GM10248 (cell line): ENCODE results near the gene CUL4B.
"Not testable (repeated sequence)": the region's sequence is repeated elsewhere in the genome, so short reads cannot be mapped to it uniquely, and the experiment has no call there.

ENCODE experiments used
- CTCF ChIA-PET: fragments of 300-600 bp; sonication (Branson Sonifier 250); formaldehyde crosslinking; extraction: SDS; loops from one replicate; lab custom pipeline; 2021; ENCODE audit warnings: antibody characterized with exemption; lab: Yijun Ruan, JAX
- POLR2A ChIA-PET: fragments of 350-650 bp; sonication (Branson Sonifier 250); formaldehyde crosslinking; extraction: SDS; loops from one replicate; lab custom pipeline; 2020; ENCODE audit warnings: antibody characterized with exemption; lab: Yijun Ruan, JAX
- DNase-seq: peaks from one replicate; pipeline ENCODE4 v3.0.0; 2012; ENCODE audit errors: extremely low spot score
- CTCF ChIP-seq: IDR thresholded peaks from 2 replicates; pipeline ENCODE4 v1.5.1; 2012; ENCODE audit warnings: mild to moderate bottlenecking, low read depth; ENCODE audit errors: extremely low read depth, missing control alignments, control extremely low read depth

Gene CUL4B

DNA sequence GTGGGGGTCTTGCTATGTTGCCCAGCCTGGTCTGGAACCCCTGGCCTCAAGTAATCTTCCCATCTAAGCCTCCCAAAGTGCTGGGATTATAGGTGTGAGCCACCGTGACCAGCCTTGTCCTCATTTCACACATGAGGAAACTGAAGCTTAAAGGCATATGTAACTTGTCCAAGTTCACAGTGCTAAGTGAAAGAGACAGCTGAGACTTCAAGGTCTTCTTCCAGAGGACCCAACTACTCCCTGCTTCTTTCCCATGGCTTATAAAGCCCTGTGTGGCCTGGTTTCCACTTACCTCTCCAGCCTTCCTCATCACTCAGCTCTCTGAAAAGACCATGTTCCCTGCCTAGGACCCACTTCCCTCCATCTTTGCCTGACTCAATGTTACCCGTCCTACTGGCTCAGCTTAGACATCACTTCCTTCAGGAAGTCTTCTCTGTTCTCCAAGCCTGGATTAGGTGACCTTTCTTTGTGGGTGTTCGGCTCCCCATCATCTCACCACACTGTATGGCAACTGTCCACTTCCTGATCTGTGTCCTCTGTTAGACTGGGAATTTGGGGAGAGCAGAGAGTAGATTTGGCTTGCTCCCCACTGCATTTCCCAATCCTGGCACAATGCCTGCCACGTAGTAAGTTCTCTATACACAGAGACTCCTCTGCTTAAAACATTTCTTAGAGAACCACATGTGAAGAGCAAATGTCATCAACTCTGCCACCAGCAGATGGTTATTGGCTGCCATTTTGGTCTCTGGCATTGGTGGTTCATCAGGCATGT, 61.3 kb downstream of the CUL4B start:
- CTCF ChIA-PET, result interaction anchor here (1.2 to 1.9 kb wide), 3 partner anchors 13 to 190 kb away, joined by 3 to 4 read pairs (median 4); no protein-coding TSS in a partner anchor
- POLR2A ChIA-PET, result no interaction called here
- no peak for DNase-seq
- TF ChIP-seq CTCF, result no peak

DNA sequence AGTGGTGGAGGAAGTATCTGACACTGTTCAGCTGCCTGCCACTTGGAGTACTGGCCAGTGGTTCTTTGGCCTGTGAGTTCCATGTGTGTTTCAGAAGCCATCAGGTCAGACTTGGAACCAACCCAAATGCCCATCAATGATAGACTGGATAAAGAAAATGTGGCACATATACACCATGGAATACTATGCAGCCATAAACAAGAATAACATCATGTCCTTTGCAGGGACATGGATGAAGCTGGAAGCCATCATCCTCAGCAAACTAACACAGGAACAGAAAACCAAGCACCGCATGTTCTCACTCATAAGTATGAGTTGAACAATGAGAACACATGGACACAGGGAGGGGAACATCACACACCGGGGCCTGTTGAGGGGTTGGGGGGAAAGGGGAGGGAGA, 70.6 kb downstream of the CUL4B start:
- CTCF ChIA-PET, POLR2A ChIA-PET, DNase-seq: not testable (repeated sequence)

GRCh38 chrX:120486786-120487185, 74.0 kb downstream of the CUL4B start:
- DNase-seq, result no peak
- no peak for TF ChIP-seq CTCF
- ChIA-PET POLR2A (no interaction called here), CTCF (interaction anchor here (1.0 to 2.0 kb wide), 6 partner anchors 9 to 40 kb away, joined by 3 to 10 read pairs (median 4); no protein-coding TSS in a partner anchor)

DNA sequence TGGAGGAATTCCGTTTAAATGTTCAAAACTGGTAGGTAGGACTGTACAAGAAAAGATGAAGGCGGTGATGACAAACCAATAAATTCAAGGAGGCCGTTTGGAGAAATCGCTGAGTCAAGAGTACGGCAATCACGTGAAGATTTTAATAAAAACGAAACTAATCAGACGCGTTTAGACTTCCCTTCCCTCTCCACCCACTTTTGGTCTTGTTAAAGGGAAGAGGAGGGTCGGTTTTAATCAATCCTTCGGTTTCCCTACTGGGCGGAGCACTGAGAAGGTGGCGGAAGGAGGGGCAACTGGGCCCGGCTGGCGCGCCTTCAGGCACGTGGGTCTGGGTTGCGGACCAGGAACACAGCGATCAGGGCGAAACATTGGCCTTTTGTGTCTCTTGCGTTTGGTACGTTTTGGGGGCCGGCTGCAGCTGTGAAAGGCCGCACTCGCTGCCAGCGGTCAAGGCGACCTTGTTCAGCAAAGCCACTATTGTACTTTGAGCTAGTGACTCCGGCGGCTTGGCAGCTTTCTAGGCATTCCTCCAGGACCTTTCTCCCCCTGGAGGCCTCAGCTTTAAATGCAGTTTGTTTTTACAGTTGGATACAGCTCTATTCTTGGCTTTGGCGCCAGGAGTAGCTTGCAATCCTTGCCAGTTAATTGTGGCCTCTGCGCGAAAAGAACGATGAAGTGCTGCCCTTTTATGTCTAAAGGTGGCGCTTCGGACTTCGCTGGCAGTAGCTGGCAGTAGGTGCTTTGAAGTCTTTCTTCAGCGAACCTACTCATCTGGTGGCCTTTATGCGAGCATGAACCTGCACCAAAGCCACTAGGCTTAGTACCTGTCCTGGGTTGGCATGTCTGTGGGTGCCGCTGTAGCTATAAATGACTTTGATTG, 74.9 kb downstream of the CUL4B start:
- peak; percentile 35 for DNase-seq
- peak; percentile 40 for TF ChIP-seq CTCF
- CTCF ChIA-PET, result interaction anchor here (0.8 to 2.0 kb wide), 10 partner anchors 8 to 179 kb away, joined by 3 to 10 read pairs (median 4); no protein-coding TSS in a partner anchor
- POLR2A ChIA-PET, result interaction anchor here (0.9 kb wide), 1 partner anchor 74 kb away, joined by 3 read pairs; the partner anchor contains the start of gene CUL4B

GRCh38 chrX:120485315-120485637, 75.5 kb downstream of the CUL4B start:
- DNase-seq, result no peak
- CTCF ChIA-PET, result interaction anchor here (0.9 to 1.2 kb wide), 2 partner anchors 27 to 179 kb away, joined by 4 to 5 read pairs; no protein-coding TSS in a partner anchor
- POLR2A ChIA-PET, result no interaction called here
- no peak for TF ChIP-seq CTCF

GRCh38 chrX:120477453-120477852, 83.3 kb downstream of the CUL4B start:
- ChIA-PET POLR2A (no interaction called here), CTCF (interaction anchor here (1.4 to 2.7 kb wide), 3 partner anchors 9 to 96 kb away, joined by 6 to 10 read pairs (median 9); no protein-coding TSS in a partner anchor)
- TF ChIP-seq CTCF, result no peak
- DNase-seq, result no peak
